DND-41 (cell line): ENCODE results near the gene RHOV.

Experiments used
- CTCF ChIP-seq: IDR thresholded peaks from 2 replicates; pipeline ENCODE4 v1.5.1; 2012; ENCODE audit warnings: borderline replicate concordance, low read length, moderate library complexity, mild to moderate bottlenecking; ENCODE audit not compliant: poor library complexity, severe bottlenecking; ENCODE audit errors: extremely low read depth
- EZH2 ChIP-seq: IDR thresholded peaks from 3 replicates; pipeline ENCODE4 v1.6.1; 2012; ENCODE audit warnings: borderline replicate concordance, low read depth, mild to moderate bottlenecking, moderate library complexity, low read length, inconsistent platforms; ENCODE audit not compliant: severe bottlenecking

- TF ChIP-seq EZH2 (no peak), CTCF (no peak)
Observed at GRCh38 chr15:40870716-40871115, 3.3 kb downstream of the RHOV start.
